ENCODE measurements around the gene GLT6D1.

The GLT6D1 gene

DNA sequence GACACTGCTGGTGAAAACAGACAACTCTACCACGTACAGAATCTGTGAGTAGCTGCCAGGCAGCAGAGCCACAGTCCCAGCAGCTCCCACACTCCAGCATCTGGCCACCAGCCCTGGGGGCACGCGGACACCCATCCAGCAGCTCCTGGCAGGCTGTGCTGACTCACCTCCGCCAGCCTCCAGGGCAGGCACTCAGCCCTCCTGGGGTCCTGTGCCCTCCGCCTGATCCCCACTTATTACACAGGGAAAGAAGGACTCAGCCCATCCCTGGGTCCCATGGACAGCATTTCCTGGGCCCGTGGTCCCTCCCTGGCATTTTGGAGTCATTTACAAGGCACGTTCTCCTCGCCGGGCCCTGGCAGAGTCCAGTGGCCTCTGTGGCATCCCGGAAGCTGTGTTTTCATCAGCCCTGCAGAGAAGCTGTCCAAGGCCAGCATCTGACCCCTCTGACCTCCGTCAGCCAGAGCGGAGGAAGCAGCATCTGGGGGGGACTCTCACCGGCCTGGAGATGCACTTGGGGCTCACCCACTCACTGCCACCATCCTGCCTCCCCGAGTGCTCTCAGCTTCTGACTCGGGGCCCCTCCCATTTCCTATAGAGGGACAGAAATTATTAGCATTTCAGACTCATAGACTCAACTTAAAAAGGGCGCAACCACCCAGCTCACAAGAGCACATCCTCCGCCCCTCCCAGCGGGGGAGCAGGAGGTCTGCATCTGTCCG lies 56.2 kb downstream of the GLT6D1 start:
- DNase-seq, result no peak

- DNase-seq, result no peak
Measured at GRCh38 chr9:135582541-135582940, 56.8 kb downstream of the GLT6D1 start.

- DNase-seq, result no peak
Measured at GRCh38 chr9:135581636-135582426, 57.5 kb downstream of the GLT6D1 start.

GRCh38 chr9:135580664-135581380 lies 58.5 kb downstream of the GLT6D1 start:
- DNase-seq, result no peak

DNA sequence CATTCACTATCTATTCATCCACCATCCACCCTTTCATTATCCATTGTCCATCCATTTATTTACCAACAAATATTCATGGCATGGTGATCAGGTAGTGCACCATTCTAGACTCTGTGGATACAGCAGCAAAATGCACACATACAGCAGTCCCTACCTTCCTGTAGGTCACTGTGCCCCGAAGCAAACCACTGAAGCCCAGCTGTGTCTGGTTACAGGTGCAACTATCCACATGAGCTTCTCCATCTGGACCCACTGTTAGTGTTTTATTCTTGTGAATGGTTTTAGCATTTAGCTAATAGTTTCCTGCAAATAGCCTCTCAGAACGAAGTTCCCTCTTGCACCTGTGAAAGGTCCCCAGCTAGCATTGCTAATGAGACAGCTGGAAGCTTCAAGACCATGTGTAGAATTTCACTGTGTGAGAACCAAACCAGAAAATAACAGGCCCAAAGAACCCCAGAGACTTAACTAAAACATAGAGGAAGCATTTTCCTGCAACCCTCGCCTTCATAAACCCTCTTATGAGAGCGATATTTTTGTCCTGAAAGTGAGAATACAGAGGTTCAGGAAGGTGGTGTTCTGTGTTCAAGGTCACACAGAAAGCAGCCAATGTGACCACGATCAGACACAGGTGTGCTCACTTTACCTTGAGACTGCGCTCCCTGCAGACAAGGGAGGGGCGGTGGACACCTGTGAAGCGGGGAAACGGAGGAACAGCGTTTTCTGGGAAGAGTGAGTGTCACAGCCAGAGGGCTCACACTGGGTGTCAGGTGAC lies 59.3 kb downstream of the GLT6D1 start:
- DNase-seq, result no peak

GRCh38 chr9:135579356-135579755 lies 60.0 kb downstream of the GLT6D1 start:
- DNase-seq, result no peak

DNA sequence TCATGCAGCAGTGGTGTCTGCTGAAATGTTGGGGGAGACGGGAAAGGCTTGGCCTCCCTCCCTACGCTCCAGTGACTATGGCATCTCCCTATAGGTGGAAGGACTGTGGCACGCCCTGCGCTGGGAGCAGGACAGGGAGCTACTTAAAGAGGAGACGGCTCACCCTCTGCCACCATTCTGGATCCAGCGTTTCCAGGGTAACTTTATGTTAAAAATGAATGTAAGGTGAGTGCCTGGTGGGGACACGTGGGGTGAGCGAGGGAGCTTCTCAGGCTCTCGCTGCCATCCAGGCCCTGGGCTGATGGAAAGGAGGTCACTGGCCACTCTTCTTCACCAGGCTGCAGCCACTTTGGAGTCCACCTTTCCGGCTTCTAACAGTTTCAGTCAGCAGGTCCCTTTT lies 62.1 kb downstream of the GLT6D1 start:
- DNase-seq, result no peak

- no peak for DNase-seq
Measured at GRCh38 chr9:135575995-135576631, 63.2 kb downstream of the GLT6D1 start.

- DNase-seq, result no peak
Measured at GRCh38 chr9:135574943-135575342, 64.4 kb downstream of the GLT6D1 start.

DNA sequence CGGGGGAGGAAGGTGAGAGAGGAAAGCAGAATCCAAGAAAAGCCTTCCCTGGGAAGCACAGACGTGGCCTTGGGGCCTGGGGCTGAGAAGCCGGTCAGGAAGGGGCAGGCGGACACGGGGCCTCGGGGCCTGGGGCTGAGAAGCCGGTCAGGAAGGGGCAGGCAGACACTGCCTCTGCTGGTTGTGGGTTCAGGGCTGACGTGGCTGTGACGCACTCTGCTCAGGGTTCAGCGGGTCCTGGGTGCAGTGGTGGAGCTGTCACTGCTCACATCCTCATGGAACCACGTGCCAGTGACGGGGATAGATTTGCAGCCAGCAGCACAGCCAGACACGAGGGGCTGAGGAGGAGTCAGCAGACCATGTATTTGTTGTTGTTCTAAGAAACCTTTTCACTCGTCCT lies 65.0 kb downstream of the GLT6D1 start:
- no peak for DNase-seq
